Measurements from ENCODE around the gene C1QTNF12.

Gene C1QTNF12

GRCh38 chr1:1221887-1222574 is 24.5 kb downstream of the C1QTNF12 start:
- Histone ChIP-seq H3K4me3 (ENCODE audit: low read length) (no peak overlapping the region), H3K27me3 (ENCODE audit: insufficient read depth, low read length) (no peaks in the 10 kb centered on the region), H3K36me3 (ENCODE audit: insufficient read depth, low read length) (peaks cover 64% of the 10 kb centered on the region), H3K9me3 (ENCODE audit: low read length) (no peaks in the 10 kb centered on the region), H3K4me1 (ENCODE audit: insufficient read depth, low read length) (no peaks in the 10 kb centered on the region), H2AFZ (ENCODE audit: low read depth, low read length) (no peak overlapping the region)

DNA sequence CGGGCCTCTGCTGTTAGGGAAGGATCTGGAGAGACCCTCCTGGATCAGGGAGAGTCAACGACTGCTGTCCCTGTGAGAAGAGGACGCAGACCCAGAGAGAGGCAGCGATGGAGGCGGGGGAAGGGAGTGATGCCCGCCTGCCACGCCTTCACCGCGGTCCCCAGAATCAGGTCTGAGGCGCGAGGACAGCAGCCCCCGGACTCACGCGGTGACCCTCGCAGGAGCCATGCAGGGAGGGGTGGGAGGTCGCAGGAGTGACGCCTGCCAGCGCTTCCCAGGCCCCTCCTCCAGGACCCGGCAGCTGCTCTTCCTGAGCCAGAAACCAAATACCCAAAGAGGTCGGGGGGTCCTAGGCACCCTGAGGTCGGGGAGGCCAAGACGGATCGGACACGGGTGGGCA is 26.3 kb downstream of the C1QTNF12 start:
- H2AFZ ChIP-seq (ENCODE audit: low read depth, low read length), result no peak overlapping the region
- H3K4me3 ChIP-seq (ENCODE audit: low read length), result no peak overlapping the region
- H3K9me3 ChIP-seq (ENCODE audit: low read length), result no peaks in the 10 kb centered on the region
- H3K27me3 ChIP-seq (ENCODE audit: insufficient read depth, low read length), result no peaks in the 10 kb centered on the region
- H3K4me1 ChIP-seq (ENCODE audit: insufficient read depth, low read length), result no peaks in the 10 kb centered on the region
- peaks cover 62% of the 10 kb centered on the region for H3K36me3 ChIP-seq (ENCODE audit: insufficient read depth, low read length)

- Histone ChIP-seq H3K4me1 (ENCODE audit: insufficient read depth, low read length) (no peaks in the 10 kb centered on the region), H3K9me3 (ENCODE audit: low read length) (no peaks in the 10 kb centered on the region), H2AFZ (ENCODE audit: low read depth, low read length) (no peak overlapping the region), H3K36me3 (ENCODE audit: insufficient read depth, low read length) (peaks cover 53% of the 10 kb centered on the region), H3K4me3 (ENCODE audit: low read length) (no peak overlapping the region), H3K27me3 (ENCODE audit: insufficient read depth, low read length) (no peaks in the 10 kb centered on the region)
Measured at GRCh38 chr1:1219341-1219740, 27.2 kb downstream of the C1QTNF12 start.

DNA sequence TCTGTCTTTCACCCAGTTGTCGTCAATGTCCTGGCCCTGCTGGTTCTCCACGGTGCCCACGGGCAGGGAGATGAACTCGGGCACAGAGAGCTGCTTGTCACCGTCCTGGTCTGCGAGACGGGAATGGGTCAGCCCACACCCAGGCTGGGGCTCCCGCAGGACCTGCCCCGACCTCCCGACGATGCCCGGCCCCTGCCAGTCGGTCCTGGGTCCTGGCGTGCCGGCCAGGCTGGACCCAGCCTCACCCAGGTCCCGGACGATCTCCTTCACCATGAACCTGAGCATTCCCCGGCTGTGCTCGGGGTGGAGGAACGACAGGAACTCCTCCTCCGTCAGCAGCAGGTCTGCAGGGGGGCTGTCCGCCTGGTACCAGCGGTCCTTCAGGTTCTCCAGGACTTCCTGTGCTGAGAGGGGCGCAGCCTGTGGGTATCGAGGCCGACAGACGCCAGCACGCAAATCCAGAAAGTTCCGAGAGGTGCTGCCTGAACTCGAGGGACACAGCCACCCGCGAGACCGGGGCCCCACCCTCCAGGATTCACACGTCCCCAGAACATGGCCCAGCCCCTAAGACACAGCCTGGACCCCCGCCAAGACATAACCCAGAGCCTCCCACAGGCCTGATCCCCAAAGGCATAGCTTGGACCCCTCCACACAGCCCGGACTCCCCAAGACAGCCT is 27.9 kb downstream of the C1QTNF12 start:
- H2AFZ ChIP-seq (ENCODE audit: low read depth, low read length), result no peak overlapping the region
- peaks cover 53% of the 10 kb centered on the region for H3K36me3 ChIP-seq (ENCODE audit: insufficient read depth, low read length)
- H3K27me3 ChIP-seq (ENCODE audit: insufficient read depth, low read length), result no peaks in the 10 kb centered on the region
- H3K4me3 ChIP-seq (ENCODE audit: low read length), result no peak overlapping the region
- no peaks in the 10 kb centered on the region for H3K9me3 ChIP-seq (ENCODE audit: low read length)
- H3K4me1 ChIP-seq (ENCODE audit: insufficient read depth, low read length), result no peaks in the 10 kb centered on the region

GRCh38 chr1:1217621-1218523 is 28.6 kb downstream of the C1QTNF12 start:
- Histone ChIP-seq H2AFZ (ENCODE audit: low read depth, low read length) (no peak overlapping the region), H3K27me3 (ENCODE audit: insufficient read depth, low read length) (no peaks in the 10 kb centered on the region), H3K4me3 (ENCODE audit: low read length) (no peak overlapping the region), H3K9me3 (ENCODE audit: low read length) (no peaks in the 10 kb centered on the region), H3K36me3 (ENCODE audit: insufficient read depth, low read length) (peaks cover 46% of the 10 kb centered on the region), H3K4me1 (ENCODE audit: insufficient read depth, low read length) (no peaks in the 10 kb centered on the region)

GRCh38 chr1:1216770-1217620 is 29.5 kb downstream of the C1QTNF12 start:
- H3K27me3 ChIP-seq (ENCODE audit: insufficient read depth, low read length), result no peaks in the 10 kb centered on the region
- no peaks in the 10 kb centered on the region for H3K4me1 ChIP-seq (ENCODE audit: insufficient read depth, low read length)
- H2AFZ ChIP-seq (ENCODE audit: low read depth, low read length), result no peak overlapping the region
- no peak overlapping the region for H3K4me3 ChIP-seq (ENCODE audit: low read length)
- peaks cover 39% of the 10 kb centered on the region for H3K36me3 ChIP-seq (ENCODE audit: insufficient read depth, low read length)
- H3K9me3 ChIP-seq (ENCODE audit: low read length), result no peaks in the 10 kb centered on the region

GRCh38 chr1:1215881-1216605 is 30.5 kb downstream of the C1QTNF12 start:
- Histone ChIP-seq H3K4me1 (ENCODE audit: insufficient read depth, low read length) (no peaks in the 10 kb centered on the region), H3K36me3 (ENCODE audit: insufficient read depth, low read length) (peaks cover 35% of the 10 kb centered on the region), H3K27me3 (ENCODE audit: insufficient read depth, low read length) (no peaks in the 10 kb centered on the region), H3K4me3 (ENCODE audit: low read length) (no peak overlapping the region), H3K9me3 (ENCODE audit: low read length) (no peaks in the 10 kb centered on the region), H2AFZ (ENCODE audit: low read depth, low read length) (no peak overlapping the region)

GRCh38 chr1:1215080-1215676 is 31.3 kb downstream of the C1QTNF12 start:
- H3K9me3 ChIP-seq (ENCODE audit: low read length), result no peaks in the 10 kb centered on the region
- H2AFZ ChIP-seq (ENCODE audit: low read depth, low read length), result no peak overlapping the region
- H3K27me3 ChIP-seq (ENCODE audit: insufficient read depth, low read length), result no peaks in the 10 kb centered on the region
- no peak overlapping the region for H3K4me3 ChIP-seq (ENCODE audit: low read length)
- no peaks in the 10 kb centered on the region for H3K4me1 ChIP-seq (ENCODE audit: insufficient read depth, low read length)
- H3K36me3 ChIP-seq (ENCODE audit: insufficient read depth, low read length), result peaks cover 30% of the 10 kb centered on the region

GRCh38 chr1:1213345-1214265 is 32.9 kb downstream of the C1QTNF12 start, which contains the start of gene TNFRSF4:
Gene TNFRSF4, minus strand, starts transcription at chr1:1214153. Its CDS starts 26 bp downstream, at chr1:1214127.
- no peaks in the 10 kb centered on the region for H3K9me3 ChIP-seq (ENCODE audit: low read length)
- H3K36me3 ChIP-seq (ENCODE audit: insufficient read depth, low read length), result peaks cover 24% of the 10 kb centered on the region
- no peaks in the 10 kb centered on the region for H3K27me3 ChIP-seq (ENCODE audit: insufficient read depth, low read length)
- H3K4me3 ChIP-seq (ENCODE audit: low read length), result no peak within 1 kb of the TSS
- no peaks in the 10 kb centered on the region for H3K4me1 ChIP-seq (ENCODE audit: insufficient read depth, low read length)
- no peak within 1 kb of the TSS for H2AFZ ChIP-seq (ENCODE audit: low read depth, low read length)

GRCh38 chr1:1212780-1213344 is 33.7 kb downstream of the C1QTNF12 start:
- H3K9me3 ChIP-seq (ENCODE audit: low read length), result no peaks in the 10 kb centered on the region
- H3K4me3 ChIP-seq (ENCODE audit: low read length), result no peak overlapping the region
- H3K27me3 ChIP-seq (ENCODE audit: insufficient read depth, low read length), result no peaks in the 10 kb centered on the region
- no peak overlapping the region for H2AFZ ChIP-seq (ENCODE audit: low read depth, low read length)
- H3K36me3 ChIP-seq (ENCODE audit: insufficient read depth, low read length), result peaks cover 16% of the 10 kb centered on the region
- H3K4me1 ChIP-seq (ENCODE audit: insufficient read depth, low read length), result no peaks in the 10 kb centered on the region

All from neuron (in vitro differentiated cells).